Myocyte (in vitro differentiated cells): ENCODE results near the gene DUS2. TPM values are rescaled to one million over a fixed set of nuclear protein-coding genes. Genes with fewer than 3 reads are reported as not detected.
"Not testable (repeated sequence)": the region's sequence is repeated elsewhere in the genome, so short reads cannot be mapped to it uniquely, and the experiment has no call there.

Source experiments
- DNase-seq: peaks from one replicate; pipeline ENCODE4 v3.0.0-alpha.2; 2012; ENCODE audit warnings: low read depth
- total RNA-seq: library from RNA; depleted of rRNA; stranded (reverse); fragments of >200 nt; gene quantifications from 2 replicates; pipeline ENCODE4 v1.2.3, GENCODE V29; 2014

Gene DUS2
- total RNA-seq, 1 donor from 2014 or later = 20.8 TPM

- no peak for DNase-seq
Measured at GRCh38 chr16:68117884-68118283, 94.8 kb downstream of the DUS2 start.

- DNase-seq = not testable (repeated sequence)
Measured at GRCh38 chr16:68118954-68119353, 95.9 kb downstream of the DUS2 start.

GRCh38 chr16:68120496-68120895 lies 97.4 kb downstream of the DUS2 start:
- not testable (repeated sequence) for DNase-seq

- DNase-seq = no peak
Measured at GRCh38 chr16:68126395-68126794, 103.3 kb downstream of the DUS2 start.

GRCh38 chr16:68128577-68129305 lies 105.7 kb downstream of the DUS2 start:
- peak; percentile 18 for DNase-seq

Other genes with a start within 250 kb of the DUS2 start
- gene RANBP10, start 216.7 kb upstream of the DUS2 start, total RNA-seq = 6.9 and 9.4 TPM in 2 replicates
- gene TSNAXIP1, start 216.4 kb upstream of the DUS2 start, total RNA-seq = 1.1 and 4.5 TPM in 2 replicates
- 67.0 and 73.3 TPM in 2 replicates for gene THAP11, start 181.0 kb upstream of the DUS2 start, total RNA-seq
- 120 and 182 TPM in 2 replicates for gene NUTF2, start 176.4 kb upstream of the DUS2 start, total RNA-seq
- 48.3 and 63.7 TPM in 2 replicates for gene CENPT, start 175.6 kb upstream of the DUS2 start, total RNA-seq
- 147 and 164 TPM in 2 replicates for gene EDC4, start 150.2 kb upstream of the DUS2 start, total RNA-seq
- 0.83 and 1.9 TPM in 2 replicates for gene NRN1L, start 138.4 kb upstream of the DUS2 start, total RNA-seq
- 9.4 and 10.6 TPM in 2 replicates for gene PSKH1, start 130.0 kb upstream of the DUS2 start, total RNA-seq
- gene CTRL, start 91.4 kb upstream of the DUS2 start, total RNA-seq = 0.42 and 1.3 TPM in 2 replicates
- 23.4 and 39.3 TPM in 2 replicates for gene PSMB10, start 86.4 kb upstream of the DUS2 start, total RNA-seq
- 15.3 and 25.1 TPM in 2 replicates for gene LCAT, start 79.2 kb upstream of the DUS2 start, total RNA-seq
- 85.9 and 98.3 TPM in 2 replicates for gene SLC12A4, start 54.6 kb upstream of the DUS2 start, total RNA-seq
- gene DPEP3, start 42.8 kb upstream of the DUS2 start, total RNA-seq = not detected in 2 replicates
- 0.05 TPM in 1 of 2 replicates, not detected in the other for gene DPEP2, start 23.8 kb upstream of the DUS2 start, total RNA-seq
- not detected in 2 replicates for gene DPEP2NB, start 7.4 kb upstream of the DUS2 start, total RNA-seq
- gene DDX28, start 52 bp upstream of the DUS2 start, total RNA-seq = 11.1 and 14.1 TPM in 2 replicates
- 36.7 and 40.8 TPM in 2 replicates for gene NFATC3, start 62.1 kb downstream of the DUS2 start, total RNA-seq
- 0.11 TPM in 1 of 2 replicates, not detected in the other for gene ESRP2, start 212.8 kb downstream of the DUS2 start, total RNA-seq
- gene PLA2G15, start 222.1 kb downstream of the DUS2 start, total RNA-seq = 127 and 180 TPM in 2 replicates
- gene SLC7A6, start 241.2 kb downstream of the DUS2 start, total RNA-seq = 28.0 and 36.4 TPM in 2 replicates